Prostate gland (tissue), 2 donors: ENCODE results near the gene ADD1. TPM values are rescaled to one million over a fixed set of nuclear protein-coding genes. Genes with fewer than 3 reads are reported as not detected.

Experiments
- DNase-seq: peaks from one replicate; pipeline ENCODE4 v3.0.0-alpha.2; 2019; ENCODE audit warnings: low spot score
- H3K27ac ChIP-seq, 2 donors: fragments of 200-600 bp; sonication (generic); 2 replicates each; pipeline ENCODE4 v1.5.1; 2017 to 2019
- H3K27me3 ChIP-seq: fragments of 200-600 bp; sonication (generic); replicated peaks from 2 replicates; pipeline ENCODE4 v1.5.1; 2019; ENCODE audit not compliant: insufficient read depth
- H3K36me3 ChIP-seq, 2 donors: fragments of 200-600 bp; sonication (generic); 1 replicate in 1 of 2; 2 replicates in 1 of 2; pipeline versions ENCODE4 v1.5.1 to v1.8.1; 2017 to 2019
- H3K4me1 ChIP-seq: fragments of 200-600 bp; sonication (generic); replicated peaks from 2 replicates; pipeline ENCODE4 v1.5.1; 2019
- H3K4me3 ChIP-seq, 2 donors: fragments of 200-600 bp; sonication (generic); 2 replicates each; pipeline ENCODE4 v1.5.1; 2017 to 2019
- H3K9me3 ChIP-seq: fragments of 200-600 bp; sonication (generic); 2 replicates; pipeline ENCODE4 v1.5.1; 2017
- CTCF ChIP-seq, 4 experiments: fragments of 200-600 bp in 2 of 4; fragments of 450-650 bp in 2 of 4; sonication (generic) in 2 of 4; IDR thresholded peaks; 1 replicate in 3 of 4; 2 replicates in 1 of 4; pipeline ENCODE4 v1.5.1; 2016 to 2019; ENCODE audit warnings: antibody characterized with exemption in 4 of 4, mild to moderate bottlenecking in 2 of 4, moderate library complexity in 2 of 4
- POLR2A ChIP-seq: fragments of 450-650 bp; IDR thresholded peaks from one replicate; pipeline ENCODE4 v1.6.1; 2016; ENCODE audit warnings: antibody characterized with exemption, mild to moderate bottlenecking
- POLR2AphosphoS5 ChIP-seq: sonication (generic); formaldehyde crosslinking; IDR thresholded peaks from one replicate; pipeline ENCODE4 v1.6.1; 2017; ENCODE audit warnings: antibody characterized with exemption
- WGBS: methylation state at CpG from one replicate; pipeline ENCODE4 v1.1.5; 2018; 5-methylcytosine and 5-hydroxymethylcytosine counted together
- intact Hi-C: fragments of 100-400 bp; cut with DNase I; formaldehyde crosslinking; loops from one replicate; pipeline ENCODE4 v1.14.2; 2022
- total RNA-seq, 2 donors: library from RNA; depleted of rRNA; stranded (reverse); fragments of >200 nt; gene quantifications; one replicate each; pipeline ENCODE4 v1.1.0, GENCODE V29; 2016

The ADD1 gene
- total RNA-seq, 2 donors from 2014 or later = 164 to 321 TPM

- no peak overlapping the region for H3K27ac ChIP-seq
- DNase-seq = no peak
- H3K4me1 ChIP-seq = no peaks in the 10 kb centered on the region
- intact Hi-C loops = no loop called here
- no peaks in the 10 kb centered on the region for H3K9me3 ChIP-seq
- H3K36me3 ChIP-seq = peaks cover 0 to 4% of the 10 kb centered on the region in 2 donors
- 97% methylated on average over 3 of the region's 3 CpGs for WGBS
- TF ChIP-seq POLR2AphosphoS5 (no peak), POLR2A (no peak), CTCF (IDR thresholded peaks at IDR 0.05) (no peak)
- H3K27me3 ChIP-seq = no peaks in the 10 kb centered on the region
- H3K4me3 ChIP-seq = no peak overlapping the region
These were observed 45.2 kb downstream of the ADD1 start for GRCh38 chr4:2888886-2889285.

- H3K27ac ChIP-seq = no peak overlapping the region
These were observed 47.6 kb downstream of the ADD1 start for GRCh38 chr4:2891294-2891693.

GRCh38 chr4:2893772-2894171, 50.1 kb downstream of the ADD1 start:
- no peak overlapping the region for H3K27ac ChIP-seq
- H3K36me3 ChIP-seq = peaks cover 11 to 12% of the 10 kb centered on the region in 2 donors
- H3K4me3 ChIP-seq = no peak overlapping the region
- no peaks in the 10 kb centered on the region for H3K27me3 ChIP-seq
- H3K9me3 ChIP-seq = no peaks in the 10 kb centered on the region
- no peak for TF ChIP-seq POLR2A
- TF ChIP-seq CTCF (IDR thresholded peaks at IDR 0.05) = no peak
- no peak for TF ChIP-seq POLR2AphosphoS5
- intact Hi-C loops = loop anchor here (2.0 kb wide), 1 partner anchor 47 kb away; no protein-coding TSS in a partner anchor
- DNase-seq = no peak
- H3K4me1 ChIP-seq = no peaks in the 10 kb centered on the region
- WGBS = 6% methylated on average over 5 of the region's 5 CpGs

More at GRCh38 chr4:2891294-2891693, 47.6 kb downstream of the ADD1 start:
- Histone ChIP-seq H3K27me3 (no peaks in the 10 kb centered on the region), H3K9me3 (no peaks in the 10 kb centered on the region), H3K36me3 (peaks cover 4 to 5% of the 10 kb centered on the region in 2 donors), H3K4me3 (no peak overlapping the region), H3K4me1 (no peaks in the 10 kb centered on the region)
- WGBS = 74% methylated on average over 5 of the region's 5 CpGs
- TF ChIP-seq POLR2AphosphoS5 = no peak
- no peak for TF ChIP-seq CTCF (IDR thresholded peaks at IDR 0.05)
- no peak for TF ChIP-seq POLR2A
- no peak for DNase-seq
- intact Hi-C loops = no loop called here

GRCh38 chr4:2898001-2898400, 54.4 kb downstream of the ADD1 start:
- H3K27ac ChIP-seq = no peak overlapping the region
- H3K36me3 ChIP-seq = peaks cover 13 to 30% of the 10 kb centered on the region in 2 donors
- H3K4me1 ChIP-seq = no peaks in the 10 kb centered on the region
- no peak for TF ChIP-seq CTCF (IDR thresholded peaks at IDR 0.05)
- no peak for TF ChIP-seq POLR2AphosphoS5
- TF ChIP-seq POLR2A = no peak
- 78% methylated on average over 3 of the region's 3 CpGs for WGBS
- H3K27me3 ChIP-seq = no peaks in the 10 kb centered on the region
- intact Hi-C loops = no loop called here
- H3K4me3 ChIP-seq = no peak overlapping the region
- no peak for DNase-seq
- no peaks in the 10 kb centered on the region for H3K9me3 ChIP-seq

GRCh38 chr4:2900741-2901140, 57.1 kb downstream of the ADD1 start:
- Histone ChIP-seq H3K4me1 (no peaks in the 10 kb centered on the region), H3K4me3 (no peak overlapping the region), H3K27me3 (no peaks in the 10 kb centered on the region), H3K36me3 (peaks cover 8 to 30% of the 10 kb centered on the region in 2 donors), H3K9me3 (no peaks in the 10 kb centered on the region), H3K27ac (no peak overlapping the region)
- intact Hi-C loops = no loop called here
- 88% methylated on average over 6 of the region's 6 CpGs for WGBS
- DNase-seq = no peak
- no peak for TF ChIP-seq CTCF (IDR thresholded peaks at IDR 0.05)
- no peak for TF ChIP-seq POLR2A
- TF ChIP-seq POLR2AphosphoS5 = no peak
